SHP77 treated with DMSO at 0.1 percent for 48 hours (cell line): ENCODE results near the gene VPS26C.

Experiments
- DNase-seq: peaks from one replicate; lab custom pipeline; 2025; lab: John Stamatoyannopoulos, UW

VPS26C gene

DNA sequence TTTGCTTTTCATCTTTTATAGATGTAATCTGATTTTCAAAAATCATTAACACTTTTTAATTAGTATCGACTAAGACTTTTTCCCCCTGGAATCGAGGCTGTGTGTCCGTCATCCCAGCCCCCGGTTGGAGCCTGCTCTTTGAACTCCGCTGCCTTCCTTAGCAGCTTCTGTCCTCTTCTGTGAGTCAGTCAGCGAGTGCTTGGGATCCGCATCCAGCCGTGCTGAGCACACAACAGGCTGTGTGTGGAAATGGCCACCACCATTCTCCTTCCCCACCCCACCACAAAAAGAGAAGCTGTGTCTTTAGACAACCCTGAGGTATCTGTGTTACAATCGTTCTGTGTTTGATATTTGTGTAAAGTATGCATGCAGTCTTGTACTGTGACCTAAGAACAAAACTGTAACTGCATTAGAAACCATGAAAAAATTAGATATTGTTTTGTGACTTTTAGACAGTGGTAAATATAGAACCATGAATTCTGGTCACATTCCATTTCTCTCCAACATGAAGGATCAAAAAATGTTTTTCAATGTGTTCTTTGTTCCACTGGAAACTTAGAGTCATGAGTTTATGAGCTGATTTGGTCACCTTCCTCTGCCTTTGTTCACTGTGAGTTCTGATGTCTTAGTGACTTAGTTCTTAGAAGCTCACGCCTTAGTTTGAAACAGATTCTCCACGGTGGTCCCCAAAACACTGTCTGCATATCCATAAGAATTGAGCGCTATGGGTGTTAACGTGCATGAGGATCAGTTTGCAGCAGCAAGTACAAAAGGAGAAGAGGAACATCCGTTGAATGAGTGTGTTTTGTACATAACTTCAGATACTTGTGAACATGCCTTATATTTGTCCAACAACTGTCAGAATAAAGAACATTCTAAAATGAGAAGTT lies 64.7 kb downstream of the VPS26C start:
- DNase-seq = no peak

DNA sequence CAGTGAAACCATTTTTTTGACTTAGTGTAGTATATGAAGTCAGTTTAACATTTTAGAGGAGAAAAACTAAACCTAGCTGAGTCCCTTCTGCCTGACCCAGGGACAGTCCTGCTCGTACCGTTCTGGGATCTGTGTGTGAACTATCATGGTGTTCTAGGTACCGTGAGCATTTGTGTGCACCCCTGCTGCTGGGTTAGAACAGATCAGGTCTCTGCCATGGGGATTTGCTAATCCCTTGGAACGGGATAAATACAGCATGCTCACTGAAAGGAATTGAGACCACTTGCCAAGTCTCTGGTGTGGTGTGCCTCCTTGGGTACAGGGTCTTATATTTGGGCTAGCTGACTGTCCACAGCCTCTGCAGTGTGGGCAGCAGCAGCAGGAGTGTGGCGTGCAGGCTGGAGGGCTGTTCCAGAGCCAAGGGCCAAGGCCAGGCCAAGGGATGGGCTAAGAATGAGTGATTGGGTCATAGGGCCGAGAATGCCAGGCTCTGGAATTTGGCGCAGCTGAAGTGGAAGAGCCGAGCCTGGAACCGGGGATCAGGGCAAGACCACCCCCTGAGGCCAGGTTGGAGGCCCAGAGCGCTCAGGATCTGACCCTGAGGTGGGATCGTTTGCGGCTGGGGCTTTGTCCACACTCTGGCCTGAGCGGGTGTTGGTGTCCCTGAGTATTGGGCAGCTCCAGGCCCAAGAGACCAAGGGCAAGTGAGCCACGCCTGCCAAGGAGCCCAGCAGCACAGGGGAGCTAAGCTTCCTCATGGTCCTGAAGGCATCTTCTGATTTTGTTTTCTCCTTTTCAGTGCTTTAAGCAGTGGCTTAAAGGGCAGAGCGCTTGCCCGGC lies 66.3 kb downstream of the VPS26C start:
- no peak for DNase-seq

DNA sequence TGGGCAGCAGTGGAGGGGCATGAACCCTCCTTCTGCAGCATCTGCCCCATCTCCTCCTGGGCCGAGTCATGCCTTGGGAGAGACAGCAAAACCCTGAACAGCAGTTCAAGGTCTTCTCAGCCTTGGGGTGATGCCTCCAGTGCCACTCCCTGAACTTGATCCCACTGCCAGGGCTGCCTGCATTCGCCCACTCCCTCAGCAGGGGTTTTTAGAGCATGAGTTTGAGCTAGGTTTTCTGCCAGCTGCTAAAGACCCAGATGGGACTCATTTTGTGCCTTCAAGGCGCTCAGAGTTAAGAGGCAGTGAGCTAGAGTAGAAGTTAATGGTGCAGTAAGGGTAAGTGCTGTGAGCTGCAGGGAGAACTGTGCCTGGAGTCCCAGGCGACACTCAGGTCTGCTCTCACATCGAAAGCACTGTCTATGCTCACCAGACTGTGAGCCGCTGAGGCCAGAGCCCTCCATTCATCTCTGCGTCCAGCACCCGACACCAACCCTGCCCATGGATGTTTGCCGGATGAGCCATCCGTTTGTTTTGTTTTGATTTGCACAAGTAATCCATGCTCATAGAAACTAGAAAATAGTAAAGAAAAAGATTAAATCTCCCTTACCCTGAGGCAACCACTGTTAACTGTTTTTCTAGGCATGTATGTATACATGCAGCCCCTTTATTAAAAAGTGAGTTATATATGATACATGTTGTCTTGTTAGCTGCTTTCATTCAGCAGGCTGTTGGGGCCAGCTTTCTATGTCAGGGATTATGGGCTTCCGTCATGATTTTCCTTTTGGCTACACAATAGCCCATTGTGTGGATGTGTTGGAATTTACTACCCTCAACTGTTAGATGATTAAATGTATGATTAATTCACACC lies 67.8 kb downstream of the VPS26C start:
- DNase-seq = no peak

DNA sequence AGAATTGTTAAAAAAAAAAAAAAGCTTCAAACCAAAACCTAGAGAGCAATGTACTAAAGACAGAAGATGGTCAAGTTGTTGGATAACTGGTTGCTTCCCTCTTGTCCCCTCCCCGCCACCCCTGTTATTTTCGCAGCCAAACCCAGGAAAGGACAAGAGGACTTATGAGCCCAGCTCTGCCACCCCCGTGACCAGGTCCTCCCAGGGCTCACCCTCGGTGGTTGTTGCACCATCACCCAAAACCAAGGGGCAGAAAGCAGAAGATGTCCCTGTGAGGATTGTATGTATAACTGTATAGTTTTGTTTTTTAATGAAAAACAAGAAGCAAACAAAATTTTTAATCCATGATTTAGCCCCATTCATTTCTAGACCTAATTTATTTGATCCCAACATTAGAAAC lies 69.4 kb downstream of the VPS26C start:
- DNase-seq = no peak

DNA sequence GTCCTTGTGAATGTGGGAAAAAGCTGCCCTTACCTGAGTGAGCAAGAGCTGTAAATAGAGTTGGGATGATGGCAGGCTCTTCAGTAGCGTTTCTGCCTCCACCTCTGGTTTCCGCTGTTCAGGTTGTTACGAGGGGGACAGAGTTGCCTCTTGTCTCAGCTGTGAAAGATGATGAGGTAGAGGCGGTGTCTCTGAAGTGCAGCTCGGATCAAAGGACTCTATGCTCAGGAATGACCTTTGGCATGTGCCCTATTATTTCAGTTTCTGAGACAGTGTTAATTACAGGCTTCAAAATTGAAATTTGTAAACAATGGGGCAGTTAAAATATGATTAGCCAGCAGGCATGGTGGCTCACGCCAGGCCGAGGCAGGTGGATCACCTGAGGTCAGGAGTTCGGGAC lies 70.3 kb downstream of the VPS26C start:
- no peak for DNase-seq

DNA sequence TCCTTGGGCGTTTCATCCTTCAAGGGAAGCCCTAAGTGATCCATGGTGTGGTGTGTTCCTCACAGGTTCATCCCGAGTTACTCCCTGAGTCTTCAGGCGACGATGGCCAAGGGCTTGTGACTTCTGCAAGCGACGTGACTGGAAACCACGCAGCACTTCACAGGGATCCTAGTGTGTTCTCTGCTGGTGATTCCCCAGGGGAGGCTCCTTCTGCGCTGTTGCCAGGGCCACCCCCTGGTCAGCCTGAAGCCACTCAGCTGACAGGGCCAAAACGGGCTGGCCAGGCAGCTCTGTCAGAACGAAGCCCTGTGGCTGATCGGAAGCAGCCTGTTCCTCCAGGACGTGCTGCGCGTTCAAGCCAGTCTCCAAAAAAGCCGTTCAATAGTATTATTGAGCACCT lies 71.5 kb downstream of the VPS26C start:
- DNase-seq = no peak

DNA sequence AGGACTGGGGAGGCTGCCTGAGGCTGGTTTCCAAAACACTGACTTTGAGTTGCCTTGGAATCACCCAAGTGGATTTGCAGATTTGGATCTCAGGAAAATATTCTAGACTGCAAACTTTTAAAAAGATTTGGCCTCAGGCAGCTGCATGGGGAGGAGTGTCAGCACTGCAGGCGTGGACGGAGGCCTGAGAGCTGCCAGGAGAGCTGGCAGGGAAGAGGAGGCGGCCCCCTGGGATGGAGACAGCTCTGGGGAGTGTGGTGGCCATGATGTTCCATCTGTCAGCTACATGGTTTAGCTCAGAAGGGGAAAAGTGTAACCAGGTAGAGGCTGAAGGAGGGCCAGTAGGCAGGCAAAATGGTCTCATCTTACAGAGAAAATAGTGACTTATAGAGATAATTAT lies 72.1 kb downstream of the VPS26C start:
- DNase-seq = no peak

DNA sequence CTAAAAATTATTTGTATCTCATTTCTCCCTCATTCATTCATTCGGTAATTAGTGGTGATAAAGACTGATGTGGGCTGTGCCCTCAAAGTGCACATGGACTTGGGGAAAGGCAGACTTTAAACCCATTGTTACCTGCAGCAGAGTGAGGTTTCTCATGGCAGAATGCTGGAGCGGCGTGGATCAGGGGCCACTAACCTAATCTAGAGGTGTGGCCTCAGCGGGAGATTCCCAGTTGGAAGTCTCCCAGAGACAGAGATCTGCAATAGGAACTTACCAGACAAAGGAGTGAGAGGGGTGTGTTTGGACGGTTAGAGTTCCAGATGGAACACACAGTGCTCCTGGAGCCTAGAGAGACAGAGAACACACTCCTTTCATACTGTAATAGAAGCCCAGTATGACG lies 73.5 kb downstream of the VPS26C start:
- no peak for DNase-seq

DNA sequence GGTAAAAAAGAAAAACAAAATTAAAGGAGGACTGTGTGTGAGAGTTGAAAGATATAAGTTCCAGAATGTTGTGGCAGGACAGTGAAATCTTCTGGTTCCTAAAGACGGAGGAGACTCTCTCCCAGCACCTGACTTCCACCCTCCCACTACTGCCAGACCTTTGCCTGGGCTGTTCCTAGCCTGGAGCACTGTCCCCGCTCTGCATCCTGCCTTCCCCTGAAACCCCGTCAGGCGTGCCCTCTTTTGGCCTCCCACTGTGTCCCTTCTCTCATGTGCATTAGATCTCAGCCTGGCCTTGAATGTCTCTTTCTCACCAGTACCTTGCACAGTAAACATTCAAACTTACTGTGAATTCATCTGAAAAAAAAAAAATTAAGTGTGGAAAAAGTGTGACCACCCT lies 74.1 kb downstream of the VPS26C start:
- DNase-seq = no peak

DNA sequence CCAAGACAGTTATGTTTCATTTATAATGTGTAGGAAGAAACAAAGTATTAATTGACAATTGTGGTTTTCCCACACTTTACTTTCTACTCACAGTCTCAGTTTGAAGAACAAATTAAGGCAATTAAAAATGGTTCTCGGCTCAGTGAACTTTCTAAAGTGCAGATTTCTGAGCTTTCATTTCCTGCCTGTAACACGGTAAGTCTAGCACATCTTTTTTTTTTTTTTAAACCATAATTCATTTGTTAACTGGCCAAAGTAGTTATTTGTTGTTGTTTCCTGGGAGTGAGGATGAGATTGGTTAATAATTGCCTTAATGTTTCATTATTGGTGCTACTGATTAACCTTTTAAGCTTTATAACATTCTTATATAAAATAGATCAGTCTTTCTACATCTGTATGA lies 75.1 kb downstream of the VPS26C start:
- no peak for DNase-seq

DNA sequence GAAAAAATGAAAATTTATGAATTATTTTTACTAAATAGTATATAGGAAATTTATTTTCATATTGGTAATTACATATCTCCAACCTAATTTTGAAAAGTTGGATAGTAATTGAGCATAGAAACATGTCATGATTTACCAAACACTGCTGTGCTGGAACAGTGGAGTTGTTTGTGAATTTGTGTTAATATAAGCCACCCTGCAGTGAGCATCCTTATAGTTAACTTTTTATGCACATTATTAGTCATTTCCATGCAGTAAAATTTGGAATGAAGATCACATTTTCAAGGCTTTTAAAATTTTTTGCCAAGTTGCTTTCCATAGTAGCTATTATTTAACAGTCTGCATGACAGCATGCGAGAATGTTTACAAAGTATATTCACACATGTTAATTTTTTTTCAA lies 78.3 kb downstream of the VPS26C start:
- DNase-seq = no peak

DNA sequence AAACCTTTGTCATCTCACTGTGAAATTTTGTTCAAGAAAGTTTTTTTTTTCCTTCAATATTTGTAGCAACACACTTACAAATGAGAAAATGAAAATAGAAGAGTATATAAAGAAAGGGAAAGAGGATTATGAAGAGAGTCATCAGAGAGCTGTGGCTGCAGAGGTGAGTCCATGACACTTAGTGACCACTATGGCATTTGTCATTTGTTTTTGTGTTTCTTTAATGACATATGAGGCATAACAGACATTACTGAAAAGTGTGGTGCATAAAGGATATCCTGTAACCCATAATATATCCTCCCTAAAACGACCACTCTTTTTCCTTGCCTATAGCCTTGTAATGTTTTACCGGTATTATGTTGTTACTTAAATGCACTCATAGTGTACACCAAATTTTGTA lies 80.2 kb downstream of the VPS26C start:
- DNase-seq = no peak

DNA sequence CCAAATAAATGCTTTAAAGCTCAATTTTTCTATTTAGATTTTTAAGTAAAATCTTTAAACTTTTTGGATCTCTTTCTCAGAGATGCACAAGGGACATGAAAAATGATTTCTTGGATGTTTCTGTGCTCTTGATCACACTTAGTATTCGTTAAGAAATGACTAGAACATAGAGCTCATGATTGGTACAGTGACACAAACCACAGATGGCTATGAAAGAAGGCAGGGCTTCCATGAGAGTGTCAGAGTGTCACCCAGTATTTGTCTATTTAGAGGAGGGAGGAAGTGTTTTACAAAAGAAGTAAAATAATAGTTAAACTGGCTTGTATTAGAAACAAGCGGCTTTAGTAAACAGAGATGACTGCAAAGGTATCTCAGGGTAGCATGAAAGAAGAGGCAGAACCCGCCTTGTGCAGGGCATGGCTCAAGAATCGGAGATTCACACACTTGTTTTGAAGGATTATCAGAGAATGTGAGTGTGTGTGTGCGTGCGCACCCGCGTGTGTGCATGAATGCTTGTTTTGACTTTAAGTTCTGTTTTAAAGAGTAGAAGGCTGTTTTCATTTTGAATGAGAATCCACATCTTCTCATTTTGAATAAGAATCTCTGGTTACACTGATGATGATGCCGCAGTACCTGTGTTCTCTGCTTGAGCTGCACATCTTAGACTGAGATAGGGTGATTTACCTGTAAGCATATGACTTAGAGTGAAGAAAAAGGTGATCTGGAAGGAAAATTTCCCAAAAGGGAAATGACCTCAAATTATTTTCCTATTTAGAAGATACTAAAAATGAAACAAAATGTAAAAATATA lies 82.1 kb downstream of the VPS26C start:
- DNase-seq = no peak

DNA sequence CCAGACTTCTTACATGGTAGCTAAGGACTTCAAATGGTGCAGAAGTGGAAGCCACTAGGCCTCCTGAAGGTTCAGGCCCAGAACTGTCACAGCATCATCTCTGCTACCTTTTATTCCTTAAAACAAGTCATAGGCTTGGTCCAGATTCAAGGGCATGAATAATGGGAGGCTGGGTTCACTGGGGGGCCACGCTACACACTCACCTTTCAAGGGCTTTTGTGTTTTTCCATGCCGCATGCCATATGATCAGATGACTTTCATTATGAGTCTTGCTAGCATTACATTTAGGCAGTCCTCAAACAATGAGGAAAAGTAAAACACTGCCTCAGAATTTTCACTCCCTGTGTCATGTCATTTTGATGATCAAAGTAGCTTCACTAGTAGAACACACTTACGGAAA lies 83.4 kb downstream of the VPS26C start:
- no peak for DNase-seq

DNA sequence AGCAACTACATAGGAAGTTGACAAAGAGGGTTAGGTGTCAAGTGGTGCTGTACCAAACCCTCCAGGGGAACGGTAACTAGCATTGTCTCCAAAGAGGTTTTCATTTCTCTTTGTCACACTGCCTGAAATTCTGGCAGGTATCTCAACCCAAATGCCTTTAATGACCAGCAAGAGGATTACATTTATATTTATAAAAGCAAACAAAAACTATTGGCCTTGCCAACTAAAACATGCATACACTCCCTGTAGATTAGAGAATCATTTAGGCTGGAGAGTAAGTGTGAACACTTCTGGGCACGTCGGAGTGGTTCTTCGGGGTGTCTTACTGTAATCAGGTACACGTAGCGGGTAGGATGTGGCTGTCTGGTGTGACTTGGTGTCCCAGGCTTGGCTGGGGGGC lies 84.9 kb downstream of the VPS26C start:
- no peak for DNase-seq

DNA sequence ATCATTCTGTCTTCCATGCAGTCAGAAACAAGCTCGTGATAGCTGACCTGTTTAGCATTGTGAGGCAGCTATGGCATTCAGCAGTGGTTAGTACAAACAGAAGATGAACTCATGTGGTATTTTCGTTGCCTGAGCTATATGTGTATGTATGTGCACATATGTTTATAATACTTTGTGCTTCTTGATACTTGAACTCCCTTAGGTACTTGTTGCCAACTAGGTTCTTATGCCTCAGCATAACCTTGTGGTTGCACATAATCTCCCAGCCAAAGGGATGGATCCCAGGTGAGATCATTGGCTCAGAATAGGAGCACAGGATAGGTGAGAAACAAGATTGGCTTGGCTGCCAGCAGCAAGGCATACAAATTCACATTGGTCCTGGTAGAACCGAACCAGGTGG lies 86.1 kb downstream of the VPS26C start:
- no peak for DNase-seq

DNA sequence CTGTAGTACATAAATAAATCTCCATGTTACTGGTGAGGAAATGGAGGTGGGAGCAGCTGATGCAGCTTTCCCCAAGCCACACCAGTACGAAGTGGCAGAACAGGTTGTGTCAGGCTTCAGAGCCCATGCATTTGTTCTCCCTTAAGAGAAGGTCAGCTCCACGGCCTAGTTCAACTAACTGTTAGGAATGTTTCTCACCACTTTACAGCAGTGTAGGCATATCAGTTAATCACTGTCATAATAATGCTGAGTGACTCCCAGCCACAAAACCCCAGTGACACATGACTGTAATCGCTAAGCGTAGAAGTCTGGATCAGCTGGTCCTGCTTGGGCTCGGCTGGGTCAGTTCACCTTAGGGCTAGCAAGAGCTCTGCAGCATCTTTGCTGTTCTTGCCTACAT lies 90.4 kb downstream of the VPS26C start:
- DNase-seq = no peak
